RWPE1 (cell line): ENCODE measurements around the gene HRH1.
"Not testable (repeated sequence)": the region's sequence is repeated elsewhere in the genome, so short reads cannot be mapped to it uniquely, and the experiment has no call there.

ENCODE experiments used
- CTCF ChIA-PET: fragments of 350-600 bp; sonication (Branson Sonifier 250); formaldehyde crosslinking; extraction: SDS; loops from one replicate; lab custom pipeline; 2021; lab: Yijun Ruan, JAX
- POLR2A ChIA-PET: fragments of 400-600 bp; formaldehyde crosslinking; extraction: SDS; loops from one replicate; lab custom pipeline; 2020; ENCODE audit warnings: antibody characterized with exemption; ENCODE audit not compliant: low non-redundant PET; lab: Yijun Ruan, JAX
- DNase-seq: peaks from one replicate; pipeline ENCODE4 v3.0.0; 2012; ENCODE audit warnings: low spot score
- H3K27ac ChIP-seq: fragments of 450-650 bp; 2 replicates; pipeline ENCODE4 v1.5.1; 2017
- TF ChIP-seq, protein P1 (sequence below): fragments of 450-650 bp; conservative IDR thresholded peaks from 2 replicates; pipeline ENCODE4 v1.5.1; 2017; ENCODE audit warnings: low read depth, mild to moderate bottlenecking

HRH1 gene

DNA sequence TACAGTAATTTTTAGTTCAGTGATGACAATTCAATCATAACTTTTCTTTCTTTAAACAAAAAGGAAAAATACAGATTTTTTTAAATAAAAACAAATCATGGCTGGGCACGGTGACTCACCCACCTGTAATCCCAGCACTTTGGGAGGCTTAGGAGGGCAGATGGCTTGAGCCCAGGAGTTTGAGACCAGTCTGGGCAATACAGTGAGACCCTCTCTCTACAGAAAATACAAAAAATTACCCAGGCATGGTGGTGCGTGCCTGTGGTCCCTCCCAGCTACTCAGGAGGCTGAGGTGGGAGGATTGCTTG lies 92.3 kb downstream of the HRH1 start:
- CTCF ChIA-PET, result no interaction called here
- POLR2A ChIA-PET, result no interaction called here
- TF ChIP-seq, protein P1, sequence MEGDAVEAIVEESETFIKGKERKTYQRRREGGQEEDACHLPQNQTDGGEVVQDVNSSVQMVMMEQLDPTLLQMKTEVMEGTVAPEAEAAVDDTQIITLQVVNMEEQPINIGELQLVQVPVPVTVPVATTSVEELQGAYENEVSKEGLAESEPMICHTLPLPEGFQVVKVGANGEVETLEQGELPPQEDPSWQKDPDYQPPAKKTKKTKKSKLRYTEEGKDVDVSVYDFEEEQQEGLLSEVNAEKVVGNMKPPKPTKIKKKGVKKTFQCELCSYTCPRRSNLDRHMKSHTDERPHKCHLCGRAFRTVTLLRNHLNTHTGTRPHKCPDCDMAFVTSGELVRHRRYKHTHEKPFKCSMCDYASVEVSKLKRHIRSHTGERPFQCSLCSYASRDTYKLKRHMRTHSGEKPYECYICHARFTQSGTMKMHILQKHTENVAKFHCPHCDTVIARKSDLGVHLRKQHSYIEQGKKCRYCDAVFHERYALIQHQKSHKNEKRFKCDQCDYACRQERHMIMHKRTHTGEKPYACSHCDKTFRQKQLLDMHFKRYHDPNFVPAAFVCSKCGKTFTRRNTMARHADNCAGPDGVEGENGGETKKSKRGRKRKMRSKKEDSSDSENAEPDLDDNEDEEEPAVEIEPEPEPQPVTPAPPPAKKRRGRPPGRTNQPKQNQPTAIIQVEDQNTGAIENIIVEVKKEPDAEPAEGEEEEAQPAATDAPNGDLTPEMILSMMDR, result no peak
- peak overlapping the region; percentile 84 for H3K27ac ChIP-seq
- DNase-seq, result no peak

DNA sequence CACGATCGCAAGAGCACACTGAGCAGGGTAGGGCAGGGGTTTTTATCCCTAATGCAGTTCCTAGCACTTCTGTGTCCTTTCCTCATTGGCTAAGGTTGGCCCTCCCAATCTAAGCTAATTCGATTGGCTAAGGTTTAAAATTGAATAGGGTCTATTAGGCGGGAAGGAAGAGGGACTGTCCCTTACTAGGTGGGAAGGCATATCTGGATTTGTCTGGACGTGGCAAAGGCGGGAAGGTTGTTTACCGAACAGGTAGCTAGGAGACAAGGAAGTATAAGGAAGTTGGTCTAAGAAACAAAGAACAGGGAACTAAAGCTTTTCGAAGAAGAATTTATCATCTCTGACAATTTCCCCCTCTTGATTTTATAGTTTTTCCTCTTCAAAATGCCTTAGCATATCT lies 93.1 kb downstream of the HRH1 start:
- CTCF ChIA-PET, result no interaction called here

DNA sequence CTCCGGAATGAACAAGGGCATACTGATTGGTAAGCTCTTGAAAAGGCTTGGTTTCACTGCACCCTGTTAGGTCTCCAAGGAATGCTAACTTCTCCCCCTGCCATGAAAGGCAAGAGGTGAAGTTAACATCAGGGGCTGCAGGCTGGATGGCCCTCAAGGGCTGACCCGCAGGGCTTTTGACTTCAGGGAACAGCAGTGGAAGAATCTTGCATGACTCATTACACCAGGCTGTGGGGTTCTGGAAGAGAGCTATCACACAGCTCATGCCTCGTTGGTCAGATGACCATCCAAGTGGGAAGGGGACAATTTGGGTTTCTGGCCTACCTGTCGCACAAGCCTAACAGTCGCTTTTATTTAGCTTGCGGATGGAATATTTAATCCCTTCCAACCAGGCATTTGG lies 94.3 kb downstream of the HRH1 start:
- ChIA-PET POLR2A (no interaction called here), CTCF (no interaction called here)
- DNase-seq, result no peak
- no peak overlapping the region; the same call in 1 of the 2 replicates for H3K27ac ChIP-seq
- TF ChIP-seq, protein P1, result no peak

More for the DNA sequence above, 93.1 kb downstream of the HRH1 start:
- H3K27ac ChIP-seq, result peak overlapping the region; percentile 84
- TF ChIP-seq, protein P1, result no peak
- POLR2A ChIA-PET, result no interaction called here
- DNase-seq, result no peak

- DNase-seq, result no peak
- CTCF ChIA-PET, result no interaction called here
- POLR2A ChIA-PET, result no interaction called here
- TF ChIP-seq, protein P1, result no peak
- H3K27ac ChIP-seq, result no peak overlapping the region
These were observed 96.9 kb downstream of the HRH1 start for GRCh38 chr3:11250902-11251806.

DNA sequence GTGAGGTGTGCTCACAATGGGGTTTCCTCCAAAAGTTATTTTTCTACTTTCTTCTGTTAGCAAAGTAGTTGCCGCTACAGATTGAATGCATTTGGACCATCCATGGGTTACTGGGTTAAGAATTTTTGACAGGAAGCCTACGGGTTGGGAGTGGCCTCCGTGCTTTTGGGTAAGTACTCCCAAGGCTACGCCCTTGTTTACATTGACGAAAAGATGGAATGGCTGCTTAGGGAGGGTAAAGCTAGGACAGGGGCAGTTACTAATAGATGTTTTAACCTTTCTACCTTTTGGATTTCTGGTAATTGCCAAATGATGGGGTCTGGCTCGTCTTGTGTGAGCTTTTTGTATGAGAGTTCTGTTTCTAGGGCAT lies 97.5 kb downstream of the HRH1 start:
- no peak overlapping the region for H3K27ac ChIP-seq
- ChIA-PET CTCF (no interaction called here), POLR2A (no interaction called here)
- DNase-seq, result no peak
- TF ChIP-seq, protein P1, result no peak

DNA sequence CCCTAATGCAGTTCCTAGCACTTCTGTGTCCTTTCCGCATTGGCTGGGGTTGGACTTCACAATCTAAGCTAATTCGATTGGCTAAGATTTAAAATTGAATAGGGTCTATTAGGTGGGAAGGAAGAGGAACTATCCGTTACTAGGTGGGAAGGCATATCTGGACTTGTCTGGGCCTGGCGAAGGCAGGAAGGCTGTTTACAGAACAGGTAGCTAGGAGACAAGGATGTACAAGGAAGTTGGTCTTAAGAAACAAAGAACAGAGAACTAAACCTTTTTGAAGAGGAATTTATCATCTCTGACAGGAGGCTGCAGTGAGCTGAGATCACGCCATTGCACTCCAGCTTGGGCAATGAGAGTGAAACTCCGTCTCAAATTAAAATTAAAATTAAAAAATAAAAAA lies 100.6 kb downstream of the HRH1 start:
- no peak for DNase-seq
- H3K27ac ChIP-seq, result peak overlapping the region; percentile 66
- POLR2A ChIA-PET, result no interaction called here
- TF ChIP-seq, protein P1, result no peak
- CTCF ChIA-PET, result interaction anchor here (0.6 kb wide), 1 partner anchor 19 kb away, joined by 3 read pairs; no protein-coding TSS in a partner anchor

GRCh38 chr3:11255537-11255936 lies 101.2 kb downstream of the HRH1 start:
- H3K27ac ChIP-seq, DNase-seq, CTCF ChIA-PET, POLR2A ChIA-PET: not testable (repeated sequence)
